Glutamatergic neuron (in vitro differentiated cells): ENCODE data around the gene THBS2. TPM values are rescaled to one million over a fixed set of nuclear protein-coding genes. Genes with fewer than 3 reads are reported as not detected.

Experiments used
- DNase-seq: peaks from one replicate; pipeline ENCODE4 v3.0.0; 2022
- H3K27ac Mint-ChIP-seq: one replicate; pipeline ENCODE4 v1.8.0; 2020; ENCODE audit warnings: mild to moderate bottlenecking, mixed read lengths, inconsistent platforms; ENCODE audit not compliant: unreplicated experiment
- H3K27me3 Mint-ChIP-seq: one replicate; pipeline ENCODE4 v1.8.0; 2020; ENCODE audit warnings: mild to moderate bottlenecking, moderate library complexity, mixed read lengths, inconsistent platforms; ENCODE audit not compliant: unreplicated experiment
- H3K36me3 Mint-ChIP-seq: one replicate; pipeline ENCODE4 v1.8.0; 2020; ENCODE audit warnings: mild to moderate bottlenecking, mixed read lengths, inconsistent platforms; ENCODE audit not compliant: unreplicated experiment
- H3K4me1 Mint-ChIP-seq: one replicate; pipeline ENCODE4 v1.8.0; 2020; ENCODE audit warnings: mild to moderate bottlenecking, low read depth, mixed read lengths, inconsistent platforms; ENCODE audit not compliant: unreplicated experiment
- H3K4me3 Mint-ChIP-seq: one replicate; pipeline ENCODE4 v1.8.0; 2020; ENCODE audit warnings: mild to moderate bottlenecking, mixed read lengths, inconsistent platforms; ENCODE audit not compliant: unreplicated experiment
- H3K9me3 Mint-ChIP-seq: one replicate; pipeline ENCODE4 v1.8.0; 2020; ENCODE audit warnings: mild to moderate bottlenecking, moderate library complexity, mixed read lengths, inconsistent platforms; ENCODE audit not compliant: unreplicated experiment
- CTCF ChIP-seq: fragments of 200-600 bp; sonication (generic); IDR thresholded peaks from one replicate; pipeline ENCODE4 v1.5.0; 2021; ENCODE audit not compliant: partially characterized antibody, unreplicated experiment
- total RNA-seq: library from RNA; stranded (reverse); fragmentation: NEBNext Ultra II Directional; extraction: Animal tissue kit (Norgen Biotek cat#: 25700); gene quantifications from one replicate; pipeline ENCODE4 v1.2.1, GENCODE V29; 2021; ENCODE audit not compliant: unreplicated experiment

Gene THBS2
- total RNA-seq, 1 donor from 2014 or later, result 3.1 TPM

- H3K9me3 Mint-ChIP-seq, result peaks cover 3% of the 10 kb centered on the region
Observed at GRCh38 chr6:169171016-169171415, 82.6 kb downstream of the THBS2 start.

DNA sequence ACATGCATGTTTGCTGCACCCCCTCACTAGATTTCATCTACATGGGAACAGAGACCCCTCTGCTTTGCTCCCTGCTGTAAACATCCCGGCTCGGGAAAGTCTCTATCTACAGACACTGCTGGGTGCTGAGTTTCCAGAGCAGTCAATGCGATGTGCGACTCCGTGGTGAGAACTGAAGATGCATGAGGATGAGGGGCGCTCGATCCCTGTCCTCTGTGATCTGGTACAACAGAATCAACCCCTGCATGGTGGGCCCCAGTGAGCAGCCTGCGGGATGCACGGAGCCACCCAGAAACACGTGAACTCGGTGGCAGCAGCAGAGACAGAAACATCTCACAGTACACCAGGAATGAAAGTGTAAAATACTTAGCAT is 83.1 kb downstream of the THBS2 start:
- no peak for TF ChIP-seq CTCF
- Mint-ChIP-seq H3K9me3 (peaks cover 3% of the 10 kb centered on the region), H3K4me1 (peaks cover 5% of the 10 kb centered on the region), H3K36me3 (peaks cover 3% of the 10 kb centered on the region), H3K27ac (no peak overlapping the region), H3K4me3 (no peak overlapping the region), H3K27me3 (peaks cover 4% of the 10 kb centered on the region)
- DNase-seq, result no peak

More at GRCh38 chr6:169171016-169171415, 82.6 kb downstream of the THBS2 start:
- H3K4me3 Mint-ChIP-seq, result no peak overlapping the region
- TF ChIP-seq CTCF, result no peak
- no peak for DNase-seq
- no peak overlapping the region for H3K27ac Mint-ChIP-seq
- peaks cover 5% of the 10 kb centered on the region for H3K4me1 Mint-ChIP-seq
- peaks cover 4% of the 10 kb centered on the region for H3K27me3 Mint-ChIP-seq
- peaks cover 3% of the 10 kb centered on the region for H3K36me3 Mint-ChIP-seq

DNA sequence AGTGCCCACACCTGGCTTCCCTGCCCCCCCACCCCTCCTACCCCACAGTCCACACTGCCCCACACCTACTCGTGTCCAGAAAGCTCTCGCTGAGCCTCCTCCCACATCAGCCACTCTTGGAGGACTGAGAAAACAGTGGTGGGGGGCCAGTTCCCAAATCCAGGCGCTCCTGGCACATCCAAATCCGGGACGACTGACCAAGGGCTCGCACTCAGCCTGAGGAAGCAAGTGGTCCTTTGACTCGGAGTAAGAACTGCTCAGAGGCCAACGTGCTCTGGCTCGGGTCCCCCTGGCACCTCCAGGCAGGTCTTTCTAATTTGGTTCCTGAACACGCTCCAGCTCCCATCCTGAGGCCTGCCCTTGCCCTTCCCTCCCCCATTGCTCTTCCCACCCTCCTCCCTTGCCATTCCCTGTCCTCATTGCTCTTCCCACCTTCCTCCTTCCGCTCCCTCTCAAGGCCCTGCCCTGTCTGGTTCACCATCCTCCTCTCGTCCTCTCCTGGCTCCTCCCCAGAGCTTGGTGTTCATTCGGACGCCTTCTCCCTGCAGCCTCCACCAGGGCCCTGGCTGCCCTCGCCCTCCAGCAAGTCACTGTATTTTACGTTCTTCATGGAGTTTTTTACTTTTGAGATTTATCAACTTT is 83.6 kb downstream of the THBS2 start:
- peaks cover 2% of the 10 kb centered on the region for H3K9me3 Mint-ChIP-seq
- H3K4me1 Mint-ChIP-seq, result peaks cover 1% of the 10 kb centered on the region
- no peak for TF ChIP-seq CTCF
- H3K27me3 Mint-ChIP-seq, result peaks cover 2% of the 10 kb centered on the region
- H3K27ac Mint-ChIP-seq, result no peak overlapping the region
- DNase-seq, result no peak
- no peak overlapping the region for H3K4me3 Mint-ChIP-seq
- H3K36me3 Mint-ChIP-seq, result peaks cover 3% of the 10 kb centered on the region

GRCh38 chr6:169169375-169169774 is 84.3 kb downstream of the THBS2 start:
- peaks cover 2% of the 10 kb centered on the region for H3K9me3 Mint-ChIP-seq
- no peak overlapping the region for H3K27ac Mint-ChIP-seq
- H3K4me3 Mint-ChIP-seq, result no peak overlapping the region
- DNase-seq, result no peak
- H3K4me1 Mint-ChIP-seq, result peaks cover 4% of the 10 kb centered on the region
- peaks cover 2% of the 10 kb centered on the region for H3K27me3 Mint-ChIP-seq
- TF ChIP-seq CTCF, result no peak
- H3K36me3 Mint-ChIP-seq, result peaks cover 3% of the 10 kb centered on the region

DNA sequence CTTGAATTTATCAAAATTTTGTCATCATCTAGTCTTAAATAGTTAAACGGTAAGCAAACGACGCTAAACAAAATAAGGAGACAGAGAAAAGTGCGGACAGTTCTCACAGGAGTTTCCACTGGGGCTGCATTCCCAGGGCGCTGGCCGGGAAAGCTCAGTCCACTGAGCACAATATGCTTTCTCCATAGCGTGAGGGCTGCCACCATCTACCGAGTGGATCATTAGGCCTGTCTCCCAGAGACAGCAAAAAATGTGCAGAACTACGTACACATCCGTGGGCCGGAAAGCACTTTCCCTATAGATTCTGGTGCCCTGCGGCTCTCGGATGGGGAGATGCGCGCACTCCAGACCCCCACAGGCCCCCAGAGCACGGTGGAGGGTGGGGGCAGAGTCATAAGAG is 84.9 kb downstream of the THBS2 start:
- Mint-ChIP-seq H3K27me3 (peaks cover 2% of the 10 kb centered on the region), H3K9me3 (peaks cover 2% of the 10 kb centered on the region), H3K36me3 (peaks cover 3% of the 10 kb centered on the region), H3K4me3 (no peak overlapping the region), H3K27ac (no peak overlapping the region), H3K4me1 (peaks cover 4% of the 10 kb centered on the region)
- DNase-seq, result no peak
- no peak for TF ChIP-seq CTCF
